ENCODE results near the gene CPNE7.

The CPNE7 gene
- 0.77 to 10.9 (median 3.5) reads per million in 3 experiments for total RNA-seq

GRCh38 chr16:89575247-89576152, at the start of gene CPNE7:
CPNE7 (plus strand) TSS chr16:89575758; CDS start chr16:89575898, 140 bp downstream.
- DNase-seq: no peak

GRCh38 chr16:89529097-89529496, 46.5 kb upstream of the CPNE7 start:
- DNase-seq: no peak

GRCh38 chr16:89530401-89531381, 44.9 kb upstream of the CPNE7 start:
- no peak for DNase-seq

DNA sequence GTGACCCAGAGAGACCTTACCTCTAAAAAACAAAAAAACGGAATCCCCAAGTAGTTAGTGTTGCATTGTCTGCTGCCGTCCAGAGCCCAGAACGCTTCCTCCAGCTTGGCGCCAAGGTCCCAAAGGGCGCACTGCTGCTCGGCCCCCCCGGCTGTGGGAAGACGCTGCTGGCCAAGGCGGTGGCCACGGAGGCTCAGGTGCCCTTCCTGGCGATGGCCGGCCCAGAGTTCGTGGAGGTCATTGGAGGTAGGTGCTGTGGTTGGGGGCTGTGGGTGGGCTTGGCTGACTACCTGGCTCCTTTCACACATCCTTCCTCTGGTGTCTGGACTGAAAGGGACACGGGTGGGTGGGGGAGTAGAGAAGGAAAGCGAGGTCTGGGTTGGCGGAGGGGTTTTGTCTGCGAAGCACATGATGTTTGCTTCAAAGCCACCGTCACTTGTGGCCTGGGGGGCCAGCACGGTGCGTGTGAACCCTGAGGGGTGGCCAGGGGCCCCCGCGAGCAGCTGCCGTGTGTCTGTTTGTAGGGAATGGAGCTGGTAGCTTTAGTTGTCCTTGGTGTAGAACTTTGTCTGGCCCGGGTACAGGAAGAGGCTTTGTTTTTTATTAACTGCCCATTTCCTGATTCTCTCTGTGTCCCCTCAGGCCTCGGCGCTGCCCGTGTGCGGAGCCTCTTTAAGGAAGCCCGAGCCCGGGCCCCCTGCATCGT, 43.6 kb upstream of the CPNE7 start:
- DNase-seq: no peak

DNA sequence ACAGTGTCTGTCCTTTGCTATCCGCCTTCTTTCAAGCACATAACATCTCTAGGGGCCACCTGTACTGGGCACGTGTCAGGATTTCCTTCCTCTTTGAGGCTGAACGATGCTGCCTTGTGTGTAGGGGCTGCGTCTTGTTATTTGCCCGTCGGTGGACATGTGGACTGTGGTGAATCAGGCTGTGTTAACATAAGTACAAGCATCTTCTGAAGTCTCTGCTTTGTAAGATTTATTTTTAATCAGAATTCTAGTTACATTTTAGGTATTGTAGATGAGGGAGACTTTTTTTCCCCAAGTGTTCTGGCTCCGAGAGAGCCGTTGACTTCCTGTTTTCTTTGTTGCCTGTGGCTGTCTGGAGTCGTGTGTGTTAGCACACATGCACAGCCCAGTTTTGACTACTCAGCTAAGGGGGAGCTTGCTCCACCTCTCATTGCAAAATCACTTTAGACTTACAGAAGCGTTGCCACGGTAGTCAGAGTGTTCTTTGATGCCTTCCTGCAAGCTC, 41.3 kb upstream of the CPNE7 start:
- peak; percentile 59 for DNase-seq

GRCh38 chr16:89536371-89536770, 39.2 kb upstream of the CPNE7 start:
- DNase-seq: no peak

GRCh38 chr16:89536886-89537548, 38.5 kb upstream of the CPNE7 start:
- no peak for DNase-seq

GRCh38 chr16:89537549-89537925, 38.0 kb upstream of the CPNE7 start:
- DNase-seq: no peak

DNA sequence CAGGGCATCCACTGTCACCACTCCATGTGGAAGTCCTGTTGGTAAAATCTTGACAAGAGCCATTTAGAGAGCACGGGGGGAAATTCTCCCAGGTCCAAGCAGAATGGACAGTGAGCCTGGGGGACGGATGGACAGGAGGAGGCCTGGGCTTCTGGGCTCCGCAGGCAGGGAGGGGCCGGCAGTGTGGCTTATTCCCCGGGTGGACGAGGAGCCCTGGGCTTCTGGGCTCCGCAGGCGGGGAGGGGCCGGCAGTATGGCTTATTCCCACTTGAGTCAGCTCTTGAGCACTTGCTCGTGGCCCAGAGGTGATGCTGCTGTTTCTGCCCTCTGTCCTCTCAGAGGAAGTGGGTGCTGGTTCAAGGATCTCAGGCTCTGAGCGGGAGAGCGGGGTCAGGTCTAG, 37.3 kb upstream of the CPNE7 start:
- no peak for DNase-seq

- DNase-seq: no peak
These were observed 35.0 kb upstream of the CPNE7 start for GRCh38 chr16:89540557-89540956.

DNA sequence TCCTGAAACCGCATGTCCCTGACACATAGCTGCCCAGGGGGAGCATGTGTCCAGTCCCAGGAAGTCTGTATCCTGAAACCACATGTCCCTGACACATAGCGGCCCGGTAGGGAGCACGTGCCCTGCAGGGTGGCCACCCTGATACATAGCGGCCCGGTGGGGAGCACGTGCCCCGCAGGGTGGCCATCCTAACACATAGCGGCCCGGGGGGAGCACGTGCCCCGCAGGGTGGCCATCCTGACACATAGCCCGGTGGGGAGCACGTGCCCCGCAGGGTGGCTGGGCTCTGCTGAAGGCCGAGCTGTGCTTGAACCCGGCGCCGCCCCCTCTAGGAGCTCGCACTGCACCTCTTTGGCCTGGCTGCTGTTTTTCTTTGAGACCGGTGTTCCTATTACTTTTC, 33.8 kb upstream of the CPNE7 start:
- DNase-seq: no peak

DNA sequence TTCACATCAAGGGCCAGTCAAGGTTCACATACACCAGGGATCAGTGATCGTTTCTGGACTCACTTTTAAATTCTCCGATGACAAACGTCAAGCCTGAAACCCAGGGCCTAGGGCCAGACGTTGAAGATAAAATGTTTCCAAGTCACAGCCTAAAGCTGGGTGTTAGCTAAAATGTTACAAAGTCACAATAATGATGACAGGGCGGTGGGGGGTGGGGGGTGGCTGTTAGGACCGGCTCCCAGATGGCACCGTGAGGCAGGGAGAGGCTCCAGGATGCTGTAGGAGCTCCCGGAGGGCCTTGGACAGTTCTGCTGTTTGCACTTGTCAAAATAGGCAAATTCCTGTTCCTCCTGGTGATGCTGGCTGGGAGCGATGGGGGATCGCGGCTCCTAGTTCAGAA, 31.4 kb upstream of the CPNE7 start:
- DNase-seq: no peak

DNA sequence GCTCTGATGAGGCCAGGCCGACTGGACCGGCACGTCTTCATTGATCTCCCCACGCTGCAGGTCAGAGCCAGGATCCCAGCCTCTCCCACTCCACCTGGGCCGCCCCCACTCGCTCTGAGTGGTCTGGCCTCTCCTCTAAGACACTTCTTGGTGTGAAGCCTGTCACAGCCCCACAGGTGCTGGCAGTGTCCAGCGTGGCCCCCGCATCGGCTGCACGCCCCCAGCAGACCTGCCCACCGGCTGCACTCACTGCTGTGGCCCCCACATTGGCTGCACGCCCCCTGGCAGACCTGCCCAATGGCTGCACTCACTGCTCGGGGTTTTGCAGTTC, 30.9 kb upstream of the CPNE7 start:
- DNase-seq: no peak

DNA sequence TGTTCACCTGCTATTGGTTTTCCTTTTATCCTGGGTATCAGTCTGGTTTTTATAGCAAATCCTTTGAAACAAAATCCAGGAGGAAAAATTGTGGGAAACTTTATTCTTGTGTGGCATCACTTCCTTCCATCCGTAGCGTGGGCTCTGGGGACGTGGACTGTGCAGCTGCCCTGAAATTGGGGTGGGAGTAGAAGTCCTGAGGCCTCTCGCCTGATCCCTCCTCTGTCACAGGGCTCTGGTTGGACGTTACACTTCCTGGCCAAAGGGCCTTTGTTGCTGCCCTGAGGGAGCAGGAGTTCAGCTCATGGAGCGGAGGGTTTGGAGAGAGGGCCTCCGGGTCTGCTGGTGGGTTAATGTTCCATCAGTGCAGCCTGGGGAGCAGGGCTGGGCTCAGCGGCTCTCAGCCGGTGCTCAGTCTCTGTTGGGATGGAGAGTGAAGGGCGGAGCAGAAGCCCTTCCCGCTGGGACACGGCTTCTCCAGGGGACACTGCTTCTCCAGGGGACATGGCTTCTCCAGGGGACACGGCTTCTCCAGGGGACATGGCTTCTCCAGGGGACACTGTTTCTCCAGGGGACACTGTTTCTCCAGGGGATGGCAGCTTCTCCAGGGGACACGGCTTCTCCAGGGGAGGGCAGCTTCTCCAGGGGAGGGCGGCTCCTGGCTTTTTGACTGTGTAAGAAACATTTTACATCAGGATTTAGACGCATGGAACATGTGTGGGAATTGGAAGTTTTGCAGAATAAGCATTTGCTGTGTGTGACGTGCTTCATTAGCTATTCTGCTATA, 30.3 kb upstream of the CPNE7 start:
- DNase-seq: no peak

GRCh38 chr16:89545831-89546574, 29.6 kb upstream of the CPNE7 start:
- DNase-seq: no peak

DNA sequence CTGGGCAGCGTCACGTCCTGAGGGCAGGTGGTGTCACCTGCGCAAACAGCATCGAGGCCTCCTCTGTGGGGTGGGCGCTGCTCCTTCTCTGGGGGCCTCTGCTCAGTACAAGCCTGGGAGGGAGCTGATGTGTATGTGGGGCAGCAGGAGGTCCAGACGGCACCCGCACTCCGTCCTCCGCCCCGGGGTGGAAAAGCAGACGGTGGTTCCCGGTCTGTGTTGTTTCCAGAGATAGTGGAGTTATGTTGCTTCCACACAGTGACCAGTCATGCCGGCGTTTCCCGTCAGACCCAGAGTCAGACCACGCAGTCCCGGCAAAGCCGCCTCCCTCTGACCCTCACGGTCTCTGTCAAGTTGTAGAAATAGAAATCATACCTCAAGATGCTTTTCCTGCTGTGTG, 28.8 kb upstream of the CPNE7 start:
- DNase-seq: no peak

- no peak for DNase-seq
These were observed 28.3 kb upstream of the CPNE7 start for GRCh38 chr16:89547291-89547690.

- DNase-seq: no peak
These were observed 27.7 kb upstream of the CPNE7 start for GRCh38 chr16:89547860-89548259.

DNA sequence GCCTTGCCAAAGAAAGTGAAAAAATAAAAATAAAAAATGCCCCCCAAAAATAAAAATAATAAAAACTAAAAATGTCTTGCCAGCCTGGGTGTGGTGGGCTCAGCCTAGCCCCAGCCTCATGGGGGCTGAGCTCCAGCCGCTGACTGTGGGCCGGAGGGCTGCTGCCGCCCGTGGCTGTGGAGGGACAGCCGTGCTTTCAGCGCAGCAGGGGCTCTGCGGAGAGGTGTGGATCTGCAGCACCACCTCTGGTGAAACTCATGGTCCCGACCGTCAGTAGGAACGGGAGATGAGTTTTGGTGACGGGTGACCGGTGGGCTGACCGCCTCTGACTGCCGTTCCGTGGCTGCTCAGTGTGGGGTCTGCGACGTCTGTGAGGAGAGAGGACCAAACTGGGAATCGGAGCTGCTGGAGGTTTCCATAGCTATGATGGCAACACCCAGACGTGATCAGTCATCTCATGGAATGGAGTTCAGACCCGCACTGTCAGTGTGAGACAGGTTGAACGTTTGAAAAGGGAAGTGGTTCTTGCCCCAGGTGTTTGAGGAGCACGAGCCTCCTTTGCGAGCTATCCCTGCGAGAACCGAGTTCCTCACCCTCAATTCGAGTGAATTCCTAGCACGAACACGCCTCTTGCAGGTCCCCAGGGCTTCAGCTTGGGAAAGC, 27.1 kb upstream of the CPNE7 start:
- no peak for DNase-seq

All from central memory CD4-positive, alpha-beta T cell (primary cell).